Activated T-helper 1 cell treated with anti-CD3 and anti-CD28 coated beads, Interleukin-12 subunit alpha, Interleukin-12 subunit beta, Interleukin-2, Interleukin-4 antibody, amounts not matched to agents 30 ng/mL and 10 ng/mL and 1 ng/mL, durations not matched to agents 14 hours and 24 hours and 36 hours (primary cell): ENCODE data around the gene ACRV1. TPM values are rescaled to one million over a fixed set of nuclear protein-coding genes. Genes with fewer than 3 reads are reported as not detected.

Experiments
- DNase-seq: peaks from one replicate; pipeline ENCODE4 v3.0.0; 2021; ENCODE audit warnings: low spot score
- H3K27ac Mint-ChIP-seq: one replicate; pipeline ENCODE4 v1.8.0; 2021; ENCODE audit warnings: mild to moderate bottlenecking, mixed read lengths
- H3K27me3 Mint-ChIP-seq: one replicate; pipeline ENCODE4 v1.8.0; 2022; ENCODE audit warnings: mild to moderate bottlenecking, moderate library complexity, mixed read lengths; ENCODE audit not compliant: insufficient read depth
- H3K36me3 Mint-ChIP-seq: one replicate; pipeline ENCODE4 v1.8.0; 2021; ENCODE audit warnings: low read depth, mixed read lengths
- H3K4me1 Mint-ChIP-seq: one replicate; pipeline ENCODE4 v1.8.0; 2021; ENCODE audit warnings: low read depth, mixed read lengths
- H3K4me3 Mint-ChIP-seq: one replicate; pipeline ENCODE4 v1.8.0; 2021; ENCODE audit warnings: mild to moderate bottlenecking, moderate library complexity, mixed read lengths
- H3K9me3 Mint-ChIP-seq: one replicate; pipeline ENCODE4 v1.8.0; 2021; ENCODE audit warnings: mixed read lengths
- intact Hi-C: fragments of 100-400 bp; cut with micrococcal nuclease; formaldehyde crosslinking; loops from one replicate; pipeline ENCODE4 v1.15.1; 2024
- total RNA-seq: library from RNA; stranded (reverse); gene quantifications from 2 replicates; pipeline ENCODE4 v1.2.3, GENCODE V29; 2022

ACRV1 gene
- total RNA-seq, 1 donor from 2014 or later = not detected

- Mint-ChIP-seq H3K4me1 (peaks cover 18% of the 10 kb centered on the region), H3K27me3 (no peaks in the 10 kb centered on the region), H3K36me3 (peaks cover 59% of the 10 kb centered on the region), H3K27ac (no peak overlapping the region), H3K9me3 (no peaks in the 10 kb centered on the region), H3K4me3 (no peak overlapping the region)
- intact Hi-C loops = no loop called here
- no peak for DNase-seq
Observed at GRCh38 chr11:125637840-125638239, 42.8 kb downstream of the ACRV1 start.

GRCh38 chr11:125627236-125627910 is 53.3 kb downstream of the ACRV1 start:
- peaks cover 50% of the 10 kb centered on the region for H3K4me1 Mint-ChIP-seq
- no peaks in the 10 kb centered on the region for H3K9me3 Mint-ChIP-seq
- DNase-seq = no peak
- no peaks in the 10 kb centered on the region for H3K27me3 Mint-ChIP-seq
- H3K4me3 Mint-ChIP-seq = peak overlapping the region; percentile 98
- peaks cover 28% of the 10 kb centered on the region for H3K36me3 Mint-ChIP-seq
- H3K27ac Mint-ChIP-seq = no peak overlapping the region
- intact Hi-C loops = loop anchor here (2.0 to 5.0 kb wide), 4 partner anchors 15 to 675 kb away; partner anchors contain the start of genes DCPS, FOXRED1 and SRPRA

- Mint-ChIP-seq H3K27me3 (no peaks in the 10 kb centered on the region), H3K36me3 (peaks cover 30% of the 10 kb centered on the region), H3K9me3 (no peaks in the 10 kb centered on the region)
Observed at GRCh38 chr11:125626288-125626950, 54.2 kb downstream of the ACRV1 start.

GRCh38 chr11:125625630-125626287 is 54.9 kb downstream of the ACRV1 start:
- peaks cover 31% of the 10 kb centered on the region for H3K36me3 Mint-ChIP-seq
- peak overlapping the region; percentile 98 for H3K4me3 Mint-ChIP-seq
- peak overlapping the region; percentile 99 for H3K27ac Mint-ChIP-seq
- DNase-seq = peak; percentile 82
- no peaks in the 10 kb centered on the region for H3K9me3 Mint-ChIP-seq
- H3K4me1 Mint-ChIP-seq = peaks cover 38% of the 10 kb centered on the region
- H3K27me3 Mint-ChIP-seq = no peaks in the 10 kb centered on the region
- intact Hi-C loops = loop anchor here (1.0 to 5.0 kb wide), 10 partner anchors 17 to 677 kb away; partner anchors contain the start of genes CDON, DCPS, EI24 and FOXRED1

More at GRCh38 chr11:125626288-125626950, 54.2 kb downstream of the ACRV1 start:
- peak; percentile 14 for DNase-seq
- intact Hi-C loops = loop anchor here (1.0 to 5.0 kb wide), 5 partner anchors 16 to 676 kb away; partner anchors contain the start of genes DCPS, FOXRED1 and SRPRA
- H3K4me1 Mint-ChIP-seq = peaks cover 44% of the 10 kb centered on the region
- peak overlapping the region; percentile 98 for H3K4me3 Mint-ChIP-seq
- H3K27ac Mint-ChIP-seq = peak overlapping the region; percentile 84

GRCh38 chr11:125625225-125625629 is 55.4 kb downstream of the ACRV1 start:
- peaks cover 36% of the 10 kb centered on the region for H3K4me1 Mint-ChIP-seq
- no peaks in the 10 kb centered on the region for H3K27me3 Mint-ChIP-seq
- DNase-seq = no peak
- H3K4me3 Mint-ChIP-seq = peak overlapping the region; percentile 98
- H3K27ac Mint-ChIP-seq = peak overlapping the region; percentile 99
- no peaks in the 10 kb centered on the region for H3K9me3 Mint-ChIP-seq
- H3K36me3 Mint-ChIP-seq = peaks cover 32% of the 10 kb centered on the region
- intact Hi-C loops = loop anchor here (1.0 to 5.0 kb wide), 7 partner anchors 33 to 677 kb away; partner anchors contain the start of genes CDON, DCPS, EI24 and HYLS1

- H3K27me3 Mint-ChIP-seq = no peaks in the 10 kb centered on the region
- H3K4me3 Mint-ChIP-seq = peak within 1 kb of the TSS; percentile 98
- H3K9me3 Mint-ChIP-seq = no peaks in the 10 kb centered on the region
- H3K4me1 Mint-ChIP-seq = peaks cover 36% of the 10 kb centered on the region
- DNase-seq = no peak
- H3K27ac Mint-ChIP-seq = peak within 1 kb of the TSS; percentile 99
- intact Hi-C loops = loop anchor here (1.0 to 5.0 kb wide), 7 partner anchors 32 to 678 kb away; partner anchors contain the start of genes CDON, DCPS, EI24 and HYLS1
- peaks cover 35% of the 10 kb centered on the region for H3K36me3 Mint-ChIP-seq
Observed at GRCh38 chr11:125624756-125625213, 55.9 kb downstream of the ACRV1 start, which contains the start of gene CHEK1. TSS of gene CHEK1 (plus strand) at chr11:125625163. CDS start at chr11:125626769, 1,606 bp downstream.

GRCh38 chr11:125623064-125623463 is 57.6 kb downstream of the ACRV1 start:
- intact Hi-C loops = no loop called here
- Mint-ChIP-seq H3K27ac (peak overlapping the region; percentile 34), H3K9me3 (no peaks in the 10 kb centered on the region), H3K27me3 (no peaks in the 10 kb centered on the region), H3K4me1 (peaks cover 25% of the 10 kb centered on the region), H3K36me3 (peaks cover 43% of the 10 kb centered on the region), H3K4me3 (no peak overlapping the region)
- no peak for DNase-seq

GRCh38 chr11:125621995-125622394 is 58.7 kb downstream of the ACRV1 start:
- Mint-ChIP-seq H3K36me3 (peaks cover 39% of the 10 kb centered on the region), H3K4me3 (no peak overlapping the region), H3K4me1 (peaks cover 14% of the 10 kb centered on the region), H3K9me3 (no peaks in the 10 kb centered on the region), H3K27me3 (no peaks in the 10 kb centered on the region), H3K27ac (no peak overlapping the region)
- intact Hi-C loops = no loop called here
- DNase-seq = no peak

Other genes starting within 250 kb of the ACRV1 start
- 8.3 and 8.4 TPM in 2 replicates for gene FEZ1, start 184.6 kb downstream of the ACRV1 start, total RNA-seq
- gene EI24, start 111.4 kb downstream of the ACRV1 start, total RNA-seq = 61.6 and 62.4 TPM in 2 replicates
- gene STT3A, start 88.0 kb downstream of the ACRV1 start, total RNA-seq = 164 and 171 TPM in 2 replicates
- 109 and 123 TPM in 2 replicates for gene CHEK1, start 55.7 kb downstream of the ACRV1 start, total RNA-seq
- gene PATE1, start 65.4 kb upstream of the ACRV1 start, total RNA-seq = not detected in 2 replicates
- 0.29 and 0.34 TPM in 2 replicates for gene PATE2, start 98.0 kb upstream of the ACRV1 start, total RNA-seq
- gene PATE3, start 107.3 kb upstream of the ACRV1 start, total RNA-seq = not detected in 2 replicates
- gene PATE4, start 152.5 kb upstream of the ACRV1 start, total RNA-seq = not detected in 2 replicates
- 6.5 and 6.8 TPM in 2 replicates for gene HYLS1, start 206.8 kb upstream of the ACRV1 start, total RNA-seq
- 16.5 and 23.6 TPM in 2 replicates for gene PUS3, start 222.4 kb upstream of the ACRV1 start, total RNA-seq
- gene DDX25, start 223.7 kb upstream of the ACRV1 start, total RNA-seq = not detected in 2 replicates